K562 (cell line): Measurements from ENCODE around the gene DOCK1.

Experiments
- BHLHE40 ChIP-seq: IDR thresholded peaks from 2 replicates; pipeline ENCODE4 v1.6.1; 2011; ENCODE audit warnings: low read length, improper control_type of control experiment
- GABPB2 ChIP-seq: fragments of 250-450 bp; sonication (Bioruptor Pico); conservative IDR thresholded peaks from 2 replicates; pipeline ENCODE4 v1.5.1; 2021; ENCODE audit warnings: mild to moderate bottlenecking
- GTF2E2 ChIP-seq: fragments of 200-800 bp; sonication (Bioruptor generic); IDR thresholded peaks from 2 replicates; pipeline ENCODE4 v1.6.1; 2016; ENCODE audit warnings: missing genetic modification characterization, missing compliant biosample characterization
- RBFOX2 ChIP-seq: fragments of 200-400 bp; formaldehyde crosslinking; IDR thresholded peaks from 2 replicates; pipeline ENCODE4 v1.6.1; 2017; ENCODE audit warnings: low read depth, mild to moderate bottlenecking, low read length, moderate library complexity
- SETDB1 ChIP-seq: IDR thresholded peaks from one replicate; pipeline ENCODE4 v1.6.1; 2012; ENCODE audit warnings: low read length, control low read depth, inconsistent platforms
- TCF7 ChIP-seq: sonication (generic); IDR thresholded peaks from 2 replicates; pipeline ENCODE4 v1.6.1; 2016; ENCODE audit warnings: antibody characterized with exemption, borderline replicate concordance
- ZNF644 ChIP-seq: fragments of 200-800 bp; sonication (Bioruptor generic); IDR thresholded peaks from 2 replicates; pipeline ENCODE4 v1.6.1; 2016; ENCODE audit warnings: low read depth, missing genetic modification characterization, missing compliant biosample characterization
- ZSCAN32 ChIP-seq: fragments of 450-650 bp; formaldehyde crosslinking; IDR thresholded peaks from 2 replicates; pipeline ENCODE4 v1.4.0; 2020; ENCODE audit warnings: mild to moderate bottlenecking, moderate library complexity
- TF ChIP-seq, protein P1 (sequence below), 2 experiments: fragments of 450-650 bp; formaldehyde crosslinking in 1 of 2; IDR thresholded peaks; 2 replicates each; pipeline versions ENCODE4 v1.4.0 to v1.6.1; 2014 to 2020; ENCODE audit warnings: mild to moderate bottlenecking in 2 of 2, borderline replicate concordance in 1 of 2, low read depth in 1 of 2

DNA sequence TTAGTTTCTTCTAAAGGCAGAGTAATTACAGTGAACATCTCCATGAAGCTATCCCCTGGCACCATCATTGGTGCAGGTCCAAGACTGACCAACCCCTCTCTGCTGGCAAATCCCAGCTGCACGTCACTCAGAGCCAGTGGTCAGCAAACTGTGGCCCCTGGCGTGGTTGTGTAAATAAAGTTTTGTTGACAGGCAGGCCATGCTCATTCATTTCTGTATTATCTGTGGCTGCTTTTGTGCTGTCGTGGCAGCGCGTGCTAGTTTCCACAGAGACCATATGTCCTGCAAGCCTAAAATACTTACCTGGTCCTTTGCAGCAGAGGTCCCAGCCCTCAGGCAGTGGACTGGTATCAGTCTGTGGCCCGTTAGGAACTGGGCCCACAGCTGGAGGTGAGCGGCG is 526.3 kb downstream of the DOCK1 start:
- TF ChIP-seq ZSCAN32 (CRISPR knock-in tag), result no peak
- no peak for TF ChIP-seq SETDB1
- TF ChIP-seq GABPB2 (CRISPR knock-in tag), result no peak
- no peak for TF ChIP-seq GTF2E2 (tag)
- TF ChIP-seq RBFOX2, result no peak
- TF ChIP-seq BHLHE40, result no peak
- TF ChIP-seq, protein P1, sequence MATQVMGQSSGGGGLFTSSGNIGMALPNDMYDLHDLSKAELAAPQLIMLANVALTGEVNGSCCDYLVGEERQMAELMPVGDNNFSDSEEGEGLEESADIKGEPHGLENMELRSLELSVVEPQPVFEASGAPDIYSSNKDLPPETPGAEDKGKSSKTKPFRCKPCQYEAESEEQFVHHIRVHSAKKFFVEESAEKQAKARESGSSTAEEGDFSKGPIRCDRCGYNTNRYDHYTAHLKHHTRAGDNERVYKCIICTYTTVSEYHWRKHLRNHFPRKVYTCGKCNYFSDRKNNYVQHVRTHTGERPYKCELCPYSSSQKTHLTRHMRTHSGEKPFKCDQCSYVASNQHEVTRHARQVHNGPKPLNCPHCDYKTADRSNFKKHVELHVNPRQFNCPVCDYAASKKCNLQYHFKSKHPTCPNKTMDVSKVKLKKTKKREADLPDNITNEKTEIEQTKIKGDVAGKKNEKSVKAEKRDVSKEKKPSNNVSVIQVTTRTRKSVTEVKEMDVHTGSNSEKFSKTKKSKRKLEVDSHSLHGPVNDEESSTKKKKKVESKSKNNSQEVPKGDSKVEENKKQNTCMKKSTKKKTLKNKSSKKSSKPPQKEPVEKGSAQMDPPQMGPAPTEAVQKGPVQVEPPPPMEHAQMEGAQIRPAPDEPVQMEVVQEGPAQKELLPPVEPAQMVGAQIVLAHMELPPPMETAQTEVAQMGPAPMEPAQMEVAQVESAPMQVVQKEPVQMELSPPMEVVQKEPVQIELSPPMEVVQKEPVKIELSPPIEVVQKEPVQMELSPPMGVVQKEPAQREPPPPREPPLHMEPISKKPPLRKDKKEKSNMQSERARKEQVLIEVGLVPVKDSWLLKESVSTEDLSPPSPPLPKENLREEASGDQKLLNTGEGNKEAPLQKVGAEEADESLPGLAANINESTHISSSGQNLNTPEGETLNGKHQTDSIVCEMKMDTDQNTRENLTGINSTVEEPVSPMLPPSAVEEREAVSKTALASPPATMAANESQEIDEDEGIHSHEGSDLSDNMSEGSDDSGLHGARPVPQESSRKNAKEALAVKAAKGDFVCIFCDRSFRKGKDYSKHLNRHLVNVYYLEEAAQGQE (IDR thresholded peaks at IDR 0.05; ENCODE audit: borderline replicate concordance), result no peak
- TF ChIP-seq, protein P1 (CRISPR knock-in tag; IDR thresholded peaks at IDR 0.05; ENCODE audit: low read depth), result no peak
- TF ChIP-seq TCF7, result no peak
- no peak for TF ChIP-seq ZNF644 (tag)
